GM18951 (cell line): Measurements from ENCODE around the gene MEI4.
"Not testable (repeated sequence)": the region's sequence is repeated elsewhere in the genome, so short reads cannot be mapped to it uniquely, and the experiment has no call there.

Experiments
- POLR2A ChIP-seq: IDR thresholded peaks from 4 replicates; pipeline ENCODE4 v1.6.1; 2011; ENCODE audit warnings: mild to moderate bottlenecking; ENCODE audit not compliant: insufficient read length, insufficient read depth; ENCODE audit errors: extremely low read depth
- in situ Hi-C: fragments of 300-500 bp; cut with MboI; formaldehyde crosslinking; loops from one replicate; pipeline ENCODE4 v1.12.0; 2022; ENCODE audit warnings: low sequenced_read_pairs, mixed read lengths, inconsistent platforms; ENCODE audit not compliant: unreplicated experiment

Gene MEI4

GRCh38 chr6:77716311-77716710, 63.5 kb downstream of the MEI4 start:
- in situ Hi-C loops = no loop called here
- TF ChIP-seq POLR2A = no peak

- in situ Hi-C loops = not testable (repeated sequence)
Observed at GRCh38 chr6:77736010-77736409, 83.2 kb downstream of the MEI4 start.

GRCh38 chr6:77740380-77740779, 87.5 kb downstream of the MEI4 start:
- in situ Hi-C loops = no loop called here
- TF ChIP-seq POLR2A = no peak

- in situ Hi-C loops = not testable (repeated sequence)
Observed at GRCh38 chr6:77752156-77752555, 99.3 kb downstream of the MEI4 start.

GRCh38 chr6:77762386-77762785, 109.5 kb downstream of the MEI4 start:
- in situ Hi-C loops = no loop called here
- no peak for TF ChIP-seq POLR2A

GRCh38 chr6:77763124-77763523, 110.3 kb downstream of the MEI4 start:
- in situ Hi-C loops = no loop called here
- TF ChIP-seq POLR2A = no peak

- in situ Hi-C loops = no loop called here
- no peak for TF ChIP-seq POLR2A
Observed at GRCh38 chr6:77764364-77764763, 111.5 kb downstream of the MEI4 start.

- in situ Hi-C loops = no loop called here
- no peak for TF ChIP-seq POLR2A
Observed at GRCh38 chr6:77773157-77773822, 120.5 kb downstream of the MEI4 start.

- in situ Hi-C loops = no loop called here
- no peak for TF ChIP-seq POLR2A
Observed at GRCh38 chr6:77774457-77774856, 121.6 kb downstream of the MEI4 start.

GRCh38 chr6:77776441-77776840, 123.6 kb downstream of the MEI4 start:
- no peak for TF ChIP-seq POLR2A
- in situ Hi-C loops = no loop called here

GRCh38 chr6:77778527-77778926, 125.7 kb downstream of the MEI4 start:
- in situ Hi-C loops = no loop called here
- TF ChIP-seq POLR2A = no peak

- in situ Hi-C loops = no loop called here
- TF ChIP-seq POLR2A = no peak
Observed at GRCh38 chr6:77786935-77787629, 134.2 kb downstream of the MEI4 start.

- no peak for TF ChIP-seq POLR2A
- in situ Hi-C loops = no loop called here
Observed at GRCh38 chr6:77796824-77797809, 144.3 kb downstream of the MEI4 start.
